Measurements from ENCODE around the gene DCLK1. TPM values are rescaled to one million over a fixed set of nuclear protein-coding genes. Genes with fewer than 3 reads are reported as not detected.

The DCLK1 gene
- total RNA-seq, 4 donors from 2014 or later, result 3.8 to 10.0 (median 8.2) TPM

- H3K4me3 ChIP-seq, result no peak overlapping the region
- no peaks in the 10 kb centered on the region for H3K36me3 ChIP-seq
- no peak for DNase-seq
- H3K27me3 ChIP-seq, result no peaks in the 10 kb centered on the region
- no peaks in the 10 kb centered on the region for H3K9me3 ChIP-seq
- TF ChIP-seq POLR2A (IDR thresholded peaks at IDR 0.05) (no peak), CTCF (IDR thresholded peaks at IDR 0.05 in 4 of 5, conservative IDR thresholded peaks at IDR 0.05 in 1 of 5) (no peak)
- no peaks in the 10 kb centered on the region for H3K4me1 ChIP-seq
- in situ Hi-C loops (cut with MboI; ENCODE audit: low sequenced_read_pairs in 4 of 4) (no loop called here), intact Hi-C loops (cut with DNase I; ENCODE audit: low total_unique reads) (no loop called here)
- no peak overlapping the region for H3K27ac ChIP-seq
- ATAC-seq, result no peak
Measured at GRCh38 chr13:35832551-35832950, 298.6 kb downstream of the DCLK1 start.

- no peak for TF ChIP-seq POLR2A (IDR thresholded peaks at IDR 0.05)
- no peak for TF ChIP-seq CTCF (IDR thresholded peaks at IDR 0.05 in 4 of 5, conservative IDR thresholded peaks at IDR 0.05 in 1 of 5)
- ATAC-seq (no peak), DNase-seq (no peak)
- Histone ChIP-seq H3K9me3 (no peaks in the 10 kb centered on the region), H3K36me3 (no peaks in the 10 kb centered on the region), H3K27me3 (no peaks in the 10 kb centered on the region), H3K4me3 (no peak overlapping the region), H3K27ac (no peak overlapping the region), H3K4me1 (no peaks in the 10 kb centered on the region)
- intact Hi-C loops (cut with DNase I; ENCODE audit: low total_unique reads) (no loop called here), in situ Hi-C loops (cut with MboI; ENCODE audit: low sequenced_read_pairs in 4 of 4) (no loop called here)
Measured at GRCh38 chr13:35830850-35831450, 300.2 kb downstream of the DCLK1 start.

- TF ChIP-seq POLR2A (IDR thresholded peaks at IDR 0.05), result no peak
- TF ChIP-seq CTCF (IDR thresholded peaks at IDR 0.05 in 4 of 5, conservative IDR thresholded peaks at IDR 0.05 in 1 of 5), result no peak
- ATAC-seq, result no peak
- no peak for DNase-seq
- no peaks in the 10 kb centered on the region for H3K4me1 ChIP-seq
- H3K27ac ChIP-seq, result no peak overlapping the region
- no peak overlapping the region for H3K4me3 ChIP-seq
- no peaks in the 10 kb centered on the region for H3K36me3 ChIP-seq
- in situ Hi-C loops (cut with MboI; ENCODE audit: low sequenced_read_pairs in 4 of 4) (no loop called here), intact Hi-C loops (cut with DNase I; ENCODE audit: low total_unique reads) (no loop called here)
- no peaks in the 10 kb centered on the region for H3K9me3 ChIP-seq
- H3K27me3 ChIP-seq, result no peaks in the 10 kb centered on the region
Measured at GRCh38 chr13:35826626-35827254, 304.4 kb downstream of the DCLK1 start.

GRCh38 chr13:35824825-35825224 is 306.4 kb downstream of the DCLK1 start:
- Histone ChIP-seq H3K36me3 (no peaks in the 10 kb centered on the region), H3K9me3 (no peaks in the 10 kb centered on the region), H3K4me3 (no peak overlapping the region), H3K27ac (no peak overlapping the region), H3K4me1 (no peaks in the 10 kb centered on the region), H3K27me3 (no peaks in the 10 kb centered on the region)
- intact Hi-C loops (cut with DNase I; ENCODE audit: low total_unique reads) (no loop called here), in situ Hi-C loops (cut with MboI; ENCODE audit: low sequenced_read_pairs in 4 of 4) (loop anchor here in 1 of 4 donors (25.0 kb wide), 1 partner anchor 613 kb away; no protein-coding TSS in a partner anchor)
- TF ChIP-seq CTCF (IDR thresholded peaks at IDR 0.05 in 4 of 5, conservative IDR thresholded peaks at IDR 0.05 in 1 of 5), result no peak
- TF ChIP-seq POLR2A (IDR thresholded peaks at IDR 0.05), result no peak
- no peak for DNase-seq
- ATAC-seq, result no peak

Measured in gastrocnemius medialis (tissue), 4 donors.